Measurements from ENCODE around the gene IRS1. TPM values are rescaled to one million over a fixed set of nuclear protein-coding genes. Genes with fewer than 3 reads are reported as not detected.
"Not testable (repeated sequence)": the region's sequence is repeated elsewhere in the genome, so short reads cannot be mapped to it uniquely, and the experiment has no call there.

The IRS1 gene
- total RNA-seq, 1 experiment from 2014 or later: 38.8 TPM

- Histone ChIP-seq H3K4me2 (ENCODE audit: low read length) (peak overlapping the region; percentile 98), H2AFZ (ENCODE audit: low read length) (peak overlapping the region; percentile 69), H3K79me2 (ENCODE audit: low read length) (peaks cover 61% of the 10 kb centered on the region), H3K4me1 (ENCODE audit: insufficient read depth, low read length) (peaks cover 39% of the 10 kb centered on the region), H3K27ac (ENCODE audit: low read length) (peak overlapping the region; percentile 95), H3F3A (ENCODE audit: low read length, unreplicated experiment) (no peaks in the 10 kb centered on the region), H3K9ac (ENCODE audit: low read length) (peak overlapping the region; percentile 97), H3K9me3 (ENCODE audit: low read length) (no peaks in the 10 kb centered on the region), H3K4me3 (ENCODE audit: low read length) (peak overlapping the region; percentile 84), H3K36me3 (ENCODE audit: low read depth, low read length) (no peaks in the 10 kb centered on the region), H3K9me2 (replicated peaks; ENCODE audit: low read length) (no peaks in the 10 kb centered on the region), H4K20me1 (ENCODE audit: low read length) (0 out of 2 replicates have a peak, but pooled peaks cover 4% of the 10 kb centered on the region), H3K27me3 (ENCODE audit: low read length) (no peaks in the 10 kb centered on the region)
- intact Hi-C loops (cut with micrococcal nuclease): loop anchor here (2.0 to 5.0 kb wide), 2 partner anchors 77 to 149 kb away; no protein-coding TSS in a partner anchor
- POLR2A ChIA-PET (ENCODE audit: unreplicated experiment): interaction anchor here (0.6 kb wide), 1 partner anchor 145 kb away, joined by 3 read pairs; no protein-coding TSS in a partner anchor
- peak; percentile 34 for DNase-seq
- peak; percentile 33 for ATAC-seq
- TF ChIP-seq EZH2phosphoT487 (IDR thresholded peaks at IDR 0.05; ENCODE audit: borderline replicate concordance, low read length) (no peak), EZH2 (IDR thresholded peaks at IDR 0.05; ENCODE audit: low read length, unreplicated experiment) (no peak), CTCF (conservative IDR thresholded peaks at IDR 0.05; ENCODE audit: low read depth, low read length) (no peak)
- TSS peak; percentile 64 for BruUV-seq (replicated peaks)
- CTCF ChIA-PET: interaction anchor here (0.6 kb wide), 1 partner anchor 142 kb away, joined by 3 read pairs; no protein-coding TSS in a partner anchor
These were observed 35.8 kb upstream of the IRS1 start for GRCh38 chr2:226835420-226835795.

GRCh38 chr2:226834880-226835279 is 35.3 kb upstream of the IRS1 start:
- Histone ChIP-seq H3K4me1 (ENCODE audit: insufficient read depth, low read length) (peaks cover 39% of the 10 kb centered on the region), H3K9ac (ENCODE audit: low read length) (peak overlapping the region; percentile 97), H3K4me2 (ENCODE audit: low read length) (peak overlapping the region; percentile 98), H3K79me2 (ENCODE audit: low read length) (peaks cover 61% of the 10 kb centered on the region), H2AFZ (ENCODE audit: low read length) (peak overlapping the region; percentile 69), H3K4me3 (ENCODE audit: low read length) (peak overlapping the region; percentile 84)
- not testable (repeated sequence) for DNase-seq; H3K9me3 ChIP-seq (ENCODE audit: low read length); H3K27ac ChIP-seq (ENCODE audit: low read length); H3K27me3 ChIP-seq (ENCODE audit: low read length); H3K36me3 ChIP-seq (ENCODE audit: low read depth, low read length); ATAC-seq; H3K9me2 ChIP-seq (replicated peaks; ENCODE audit: low read length); H4K20me1 ChIP-seq (ENCODE audit: low read length); H3F3A ChIP-seq (ENCODE audit: low read length, unreplicated experiment); BruUV-seq (replicated peaks)
- ChIA-PET POLR2A (ENCODE audit: unreplicated experiment) (interaction anchor here (0.6 kb wide), 1 partner anchor 146 kb away, joined by 14 read pairs; no protein-coding TSS in a partner anchor), CTCF (interaction anchor here (0.6 kb wide), 1 partner anchor 143 kb away, joined by 3 read pairs; no protein-coding TSS in a partner anchor)
- intact Hi-C loops (cut with micrococcal nuclease): loop anchor here (2.0 to 5.0 kb wide), 2 partner anchors 77 to 150 kb away; no protein-coding TSS in a partner anchor

GRCh38 chr2:226832061-226832460 is 32.4 kb upstream of the IRS1 start:
- BruUV-seq (replicated peaks): no TSS peak
- H3K36me3 ChIP-seq (ENCODE audit: low read depth, low read length): no peaks in the 10 kb centered on the region
- CTCF ChIA-PET: no interaction called here

More at GRCh38 chr2:226832061-226832460, 32.4 kb upstream of the IRS1 start:
- H3K4me2 ChIP-seq (ENCODE audit: low read length): no peak overlapping the region
- H3K4me1 ChIP-seq (ENCODE audit: insufficient read depth, low read length): peaks cover 13% of the 10 kb centered on the region
- 0 out of 2 replicates have a peak, but pooled peaks cover 4% of the 10 kb centered on the region for H4K20me1 ChIP-seq (ENCODE audit: low read length)
- H3K9ac ChIP-seq (ENCODE audit: low read length): no peak overlapping the region
- H3K4me3 ChIP-seq (ENCODE audit: low read length): no peak overlapping the region
- H3K9me2 ChIP-seq (replicated peaks; ENCODE audit: low read length): no peaks in the 10 kb centered on the region
- no peaks in the 10 kb centered on the region for H3K9me3 ChIP-seq (ENCODE audit: low read length)
- H3K27me3 ChIP-seq (ENCODE audit: low read length): no peaks in the 10 kb centered on the region
- DNase-seq: no peak
- H3K79me2 ChIP-seq (ENCODE audit: low read length): peaks cover 42% of the 10 kb centered on the region
- no peaks in the 10 kb centered on the region for H3F3A ChIP-seq (ENCODE audit: low read length, unreplicated experiment)
- ATAC-seq: no peak
- POLR2A ChIA-PET (ENCODE audit: unreplicated experiment): no interaction called here
- H3K27ac ChIP-seq (ENCODE audit: low read length): no peak overlapping the region
- H2AFZ ChIP-seq (ENCODE audit: low read length): no peak overlapping the region
- intact Hi-C loops (cut with micrococcal nuclease): no loop called here
- TF ChIP-seq EZH2phosphoT487 (IDR thresholded peaks at IDR 0.05; ENCODE audit: borderline replicate concordance, low read length) (no peak), CTCF (conservative IDR thresholded peaks at IDR 0.05; ENCODE audit: low read depth, low read length) (no peak), EZH2 (IDR thresholded peaks at IDR 0.05; ENCODE audit: low read length, unreplicated experiment) (no peak)

Data from PC-3 (cell line).